ENCODE data around the gene CAMTA1.

Gene CAMTA1

GRCh38 chr1:7420098-7420445, 634.8 kb downstream of the CAMTA1 start:
- H3K27me3 ChIP-seq (ENCODE audit: insufficient read depth, low read length, poor library complexity) = no peaks in the 10 kb centered on the region

GRCh38 chr1:7420470-7421100, 635.3 kb downstream of the CAMTA1 start:
- Histone ChIP-seq H2AFZ (ENCODE audit: low read depth, low read length) (no peak overlapping the region), H3K27ac (ENCODE audit: low read length) (no peak overlapping the region), H3K9me3 (ENCODE audit: insufficient read depth, low read length, severe bottlenecking) (no peaks in the 10 kb centered on the region), H3K4me1 (ENCODE audit: insufficient read depth, low read length) (no peaks in the 10 kb centered on the region), H3K4me2 (ENCODE audit: insufficient read depth, low read length) (no peak overlapping the region), H4K20me1 (ENCODE audit: insufficient read depth, low read length) (no peaks in the 10 kb centered on the region), H3K4me3 (ENCODE audit: low read depth in 1 of 2, low read length in 2 of 2) (no peak overlapping the region), H3K36me3 (ENCODE audit: insufficient read depth, low read length) (no peaks in the 10 kb centered on the region), H3K27me3 (ENCODE audit: insufficient read depth, low read length, poor library complexity) (no peaks in the 10 kb centered on the region), H3K9ac (ENCODE audit: low read depth, low read length) (no peak overlapping the region), H3K79me2 (ENCODE audit: insufficient read depth, low read length) (no peaks in the 10 kb centered on the region)
- no peak for DNase-seq
- TF ChIP-seq CTCF (IDR thresholded peaks at IDR 0.05; ENCODE audit: borderline replicate concordance, extremely low read depth, low read length, poor library complexity, severe bottlenecking) (no peak), EZH2 (IDR thresholded peaks at IDR 0.05; ENCODE audit: borderline replicate concordance, low read depth, low read length, severe bottlenecking) (no peak)
- no peak for ATAC-seq (ENCODE audit: insufficient read depth, low read depth)

More at GRCh38 chr1:7420098-7420445, 634.8 kb downstream of the CAMTA1 start:
- H3K9me3 ChIP-seq (ENCODE audit: insufficient read depth, low read length, severe bottlenecking) = no peaks in the 10 kb centered on the region
- TF ChIP-seq EZH2 (IDR thresholded peaks at IDR 0.05; ENCODE audit: borderline replicate concordance, low read depth, low read length, severe bottlenecking) (no peak), CTCF (IDR thresholded peaks at IDR 0.05; ENCODE audit: borderline replicate concordance, extremely low read depth, low read length, poor library complexity, severe bottlenecking) (no peak)
- no peak for ATAC-seq (ENCODE audit: insufficient read depth, low read depth)
- no peak overlapping the region for H3K27ac ChIP-seq (ENCODE audit: low read length)
- H2AFZ ChIP-seq (ENCODE audit: low read depth, low read length) = no peak overlapping the region
- H3K36me3 ChIP-seq (ENCODE audit: insufficient read depth, low read length) = no peaks in the 10 kb centered on the region
- H4K20me1 ChIP-seq (ENCODE audit: insufficient read depth, low read length) = no peaks in the 10 kb centered on the region
- no peak overlapping the region for H3K4me3 ChIP-seq (ENCODE audit: low read depth in 1 of 2, low read length in 2 of 2)
- no peak overlapping the region for H3K9ac ChIP-seq (ENCODE audit: low read depth, low read length)
- no peaks in the 10 kb centered on the region for H3K79me2 ChIP-seq (ENCODE audit: insufficient read depth, low read length)
- H3K4me2 ChIP-seq (ENCODE audit: insufficient read depth, low read length) = no peak overlapping the region
- no peaks in the 10 kb centered on the region for H3K4me1 ChIP-seq (ENCODE audit: insufficient read depth, low read length)
- DNase-seq = no peak

GRCh38 chr1:7421471-7422075, 636.3 kb downstream of the CAMTA1 start:
- Histone ChIP-seq H3K9ac (ENCODE audit: low read depth, low read length) (no peak overlapping the region), H3K27ac (ENCODE audit: low read length) (no peak overlapping the region), H3K79me2 (ENCODE audit: insufficient read depth, low read length) (no peaks in the 10 kb centered on the region), H3K36me3 (ENCODE audit: insufficient read depth, low read length) (no peaks in the 10 kb centered on the region), H3K4me3 (ENCODE audit: low read depth in 1 of 2, low read length in 2 of 2) (no peak overlapping the region), H2AFZ (ENCODE audit: low read depth, low read length) (no peak overlapping the region), H3K27me3 (ENCODE audit: insufficient read depth, low read length, poor library complexity) (no peaks in the 10 kb centered on the region), H3K4me2 (ENCODE audit: insufficient read depth, low read length) (no peak overlapping the region), H3K4me1 (ENCODE audit: insufficient read depth, low read length) (no peaks in the 10 kb centered on the region), H4K20me1 (ENCODE audit: insufficient read depth, low read length) (no peaks in the 10 kb centered on the region), H3K9me3 (ENCODE audit: insufficient read depth, low read length, severe bottlenecking) (no peaks in the 10 kb centered on the region)
- TF ChIP-seq CTCF (IDR thresholded peaks at IDR 0.05; ENCODE audit: borderline replicate concordance, extremely low read depth, low read length, poor library complexity, severe bottlenecking) (no peak), EZH2 (IDR thresholded peaks at IDR 0.05; ENCODE audit: borderline replicate concordance, low read depth, low read length, severe bottlenecking) (no peak)
- ATAC-seq (ENCODE audit: insufficient read depth, low read depth) (no peak), DNase-seq (no peak)

Data from DND-41 (cell line).